Pancreas (tissue), 10 donors: ENCODE measurements around the gene AJUBA. TPM values are rescaled to one million over a fixed set of nuclear protein-coding genes. Genes with fewer than 3 reads are reported as not detected.

Experiments
- ATAC-seq, 4 donors: fragments of 200-7000 bp; cut with Tn5 transposase; one replicate each; pipeline versions ENCODE4 v1.8.0 to v1.9.1; 2020; ENCODE audit warnings: mild to moderate bottlenecking in 4 of 4, moderate library complexity in 4 of 4
- DNase-seq, 6 donors: peaks; one replicate each; pipeline ENCODE4 v3.0.0-alpha.2; 2020
- FAIRE-seq: peaks from 2 replicates; lab custom pipeline; 2012; peaks lifted over from hg19 to GRCh38; lab: Jason Lieb, UNC
- H3K27ac ChIP-seq, 4 donors: fragments of 200-600 bp; sonication (generic); 1 replicate in 3 of 4; 2 replicates in 1 of 4; pipeline versions ENCODE4 v1.5.0 to v1.8.0; 2020
- H3K27me3 ChIP-seq, 4 donors: fragments of 200-600 bp; one replicate each; pipeline ENCODE4 v1.8.0; 2021
- H3K36me3 ChIP-seq, 3 donors: fragments of 200-600 bp; sonication (generic) in 1 of 3; one replicate each; pipeline versions ENCODE4 v1.5.0 to v1.8.0; 2020 to 2021
- H3K4me1 ChIP-seq, 3 donors: fragments of 200-600 bp; one replicate each; pipeline ENCODE4 v1.8.0; 2021
- H3K4me3 ChIP-seq, 4 donors: fragments of 200-600 bp; sonication (generic) in 2 of 4; one replicate each; pipeline versions ENCODE4 v1.5.0 to v1.8.0; 2020 to 2021
- H3K9me3 ChIP-seq, 4 donors: fragments of 200-600 bp; one replicate each; pipeline ENCODE4 v1.8.0; 2021
- CTCF ChIP-seq, 4 donors: fragments of 200-600 bp; sonication (generic) in 3 of 4; IDR thresholded peaks; one replicate each; pipeline versions ENCODE4 v1.5.0 to v1.8.0; 2021; ENCODE audit warnings: antibody characterized with exemption in 4 of 4
- WGBS, 2 donors: extraction: QIAGEN DNeasy Blood & Tissue Kit; methylation state at CpG; one replicate each; pipeline ENCODE4 v1.1.7; 2013; 5-methylcytosine and 5-hydroxymethylcytosine counted together
- intact Hi-C, 3 donors: fragments of 100-400 bp; cut with DNase I; formaldehyde crosslinking; loops; one replicate each; pipeline versions ENCODE4 v1.11.1 to v1.14.2; 2022
- polyA plus RNA-seq, 2 donors: library from polyadenylated mRNA; stranded (reverse); fragments of 200-250 nt; gene quantifications; one replicate each; pipeline ENCODE4 v1.2.3, GENCODE V29; 2013
- total RNA-seq, 6 donors: library from RNA; stranded (reverse); fragmentation: NEBNext Ultra II Directional in 4 of 6; extraction: Animal tissue kit (Norgen Biotek cat#: 25700) in 4 of 6; gene quantifications; one replicate each; pipeline versions ENCODE4 v1.2.1 to v1.2.4, GENCODE V29; 2021 to 2023
- donor health status: healthy with polysubstance abuse.
- donor health status: DM: no; HTN: no; CAD: no; lungs with moderate emphysema.
- donor health status: DM: no; HTN: no; CAD: no.
- donor health status: control.
- donor health status: control.
- donor health status: Bipolar disorder and iron deficiency.
- donor health status: DM: yes; HTN: yes; CAD: no.
- donor health status: DM: no; HTN: no; CAD: no.
- donor health status: DM: no; HTN: no; CAD: no.
- donor health status: DM: yes; HTN: yes; CAD: no.

Gene AJUBA
- total and polyA plus RNA-seq, 8 donors: 5.4 to 17.8 (median 9.1) TPM

DNA sequence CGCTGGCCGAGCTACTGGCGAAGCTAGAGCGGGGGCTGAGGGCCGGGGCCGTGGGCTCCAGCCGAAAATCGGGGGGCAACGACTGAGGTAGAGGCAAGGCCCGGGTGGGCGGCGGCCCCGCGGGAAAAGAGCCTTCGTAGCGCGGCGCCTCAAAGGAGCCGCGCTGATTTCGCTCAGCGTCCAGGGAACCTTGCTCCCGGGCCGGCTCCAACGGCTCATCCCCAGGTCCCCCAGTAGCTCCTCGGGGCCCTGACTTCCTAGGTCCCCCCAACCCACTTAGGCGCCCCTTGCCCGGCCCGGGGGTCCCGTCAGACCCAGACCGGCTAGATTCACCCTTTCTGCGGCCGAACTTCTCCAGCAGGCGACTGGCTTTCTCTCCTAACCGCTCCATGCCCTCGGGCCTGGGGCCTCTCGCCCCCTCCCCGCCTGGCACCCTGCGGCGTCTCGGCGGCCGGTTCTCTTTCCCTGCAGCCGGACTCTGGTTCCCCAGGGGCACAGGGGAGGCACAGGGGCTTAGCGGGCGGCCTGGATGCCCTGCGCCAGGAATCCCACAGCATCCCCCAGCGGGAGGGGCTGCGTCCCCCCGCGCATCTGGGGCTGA lies 375 bp downstream of the AJUBA start:
- DNase-seq (peak in 3 of 6 donors; percentile 25 to 77 (median 67)), ATAC-seq (peak in 3 of 4 donors; percentile 0 to 2 (median 1)), FAIRE-seq (no peak)
- Histone ChIP-seq H3K4me1 (peaks cover 18 to 30% (median 19%) of the 10 kb centered on the region in 3 donors), H3K9me3 (no peaks in the 10 kb centered on the region), H3K27ac (peak overlapping the region; percentile 24 to 70 (median 56)), H3K27me3 (no peaks in the 10 kb centered on the region), H3K4me3 (peak overlapping the region; percentile 59 to 74 (median 72)), H3K36me3 (no peaks in the 10 kb centered on the region)
- TF ChIP-seq CTCF (IDR thresholded peaks at IDR 0.05): no peak
- intact Hi-C loops: no loop called here
- 1% methylated on average over 36 to 51 of the region's 51 CpGs for WGBS, 2 donors

DNA sequence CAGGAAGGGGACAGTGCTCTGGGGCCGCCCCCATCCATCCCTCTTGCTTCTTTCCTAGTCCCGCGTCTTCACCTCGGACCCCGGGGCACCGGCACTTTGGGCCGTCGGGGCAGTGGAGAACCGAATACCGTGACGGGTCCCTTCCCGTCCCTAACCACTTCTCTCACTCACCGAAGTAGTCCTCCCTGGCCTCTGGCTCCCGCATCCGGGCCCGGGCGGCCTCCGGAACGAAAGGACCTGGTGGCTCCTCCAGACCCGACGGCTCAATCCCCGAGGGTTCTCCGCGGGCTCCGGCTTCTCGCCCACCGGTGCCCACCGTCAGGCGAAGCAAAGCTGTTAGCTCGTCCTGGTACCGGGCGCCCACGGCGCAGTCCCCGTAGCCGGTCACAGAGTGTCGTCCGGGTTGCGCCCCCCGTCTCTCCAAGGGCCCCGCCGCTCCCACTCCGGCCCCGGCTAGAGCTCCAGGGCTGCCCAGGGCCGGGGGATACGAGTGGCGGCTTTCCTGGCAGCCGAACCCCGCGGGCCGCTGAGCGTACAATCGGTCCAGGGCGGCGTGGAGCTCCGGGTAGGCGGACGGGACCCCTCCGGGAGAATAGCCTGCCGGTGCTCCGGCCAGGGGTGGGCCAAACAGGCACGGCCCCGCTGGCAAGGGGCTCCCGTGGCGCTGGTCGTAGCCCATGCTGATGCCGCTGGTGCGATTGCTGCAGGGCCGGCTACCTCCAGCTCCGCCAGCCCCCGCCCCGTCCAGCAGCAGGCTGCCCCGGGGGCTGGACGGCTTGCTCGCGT lies 1.1 kb downstream of the AJUBA start:
- DNase-seq (peak in 4 of 6 donors; percentile 27 to 83 (median 60)), FAIRE-seq (no peak), ATAC-seq (peak in 3 of 4 donors; percentile 4 to 19 (median 5))
- 11 to 13% methylated on average over 68 to 76 of the region's 76 CpGs for WGBS, 2 donors
- TF ChIP-seq CTCF (IDR thresholded peaks at IDR 0.05): no peak
- Histone ChIP-seq H3K4me1 (peaks cover 23 to 36% (median 25%) of the 10 kb centered on the region in 3 donors), H3K36me3 (no peaks in the 10 kb centered on the region), H3K27me3 (no peaks in the 10 kb centered on the region), H3K27ac (peak overlapping the region; percentile 24 to 70 (median 56)), H3K4me3 (peak overlapping the region; percentile 59 to 74 (median 72)), H3K9me3 (no peaks in the 10 kb centered on the region)
- intact Hi-C loops: no loop called here

GRCh38 chr14:22980672-22981089 lies 1.7 kb downstream of the AJUBA start:
- peak overlapping the region; percentile 46 to 70 (median 56) for H3K27ac ChIP-seq
- no peaks in the 10 kb centered on the region for H3K9me3 ChIP-seq
- no peaks in the 10 kb centered on the region for H3K27me3 ChIP-seq
- peak overlapping the region; percentile 59 to 74 (median 72) for H3K4me3 ChIP-seq
- ATAC-seq (peak; percentile 10 to 34 (median 21)), DNase-seq (peak; percentile 31 to 81 (median 65)), FAIRE-seq (no peak)
- no peaks in the 10 kb centered on the region for H3K36me3 ChIP-seq
- intact Hi-C loops: no loop called here
- peaks cover 23 to 37% (median 29%) of the 10 kb centered on the region in 3 donors for H3K4me1 ChIP-seq
- WGBS, 2 donors: 1 to 5% methylated on average over 29 to 41 of the region's 41 CpGs
- TF ChIP-seq CTCF (IDR thresholded peaks at IDR 0.05): no peak

- Histone ChIP-seq H3K36me3 (no peaks in the 10 kb centered on the region), H3K9me3 (no peaks in the 10 kb centered on the region), H3K4me1 (peaks cover 23 to 37% (median 29%) of the 10 kb centered on the region in 3 donors), H3K27ac (peak overlapping the region; percentile 18 to 70 (median 46)), H3K27me3 (no peaks in the 10 kb centered on the region), H3K4me3 (peak overlapping the region in 3 of 4 donors; percentile 59 to 72 (median 71))
- DNase-seq (peak in 1 of 6 donors; percentile 16), FAIRE-seq (no peak), ATAC-seq (no peak)
- no peak for TF ChIP-seq CTCF (IDR thresholded peaks at IDR 0.05)
- intact Hi-C loops: loop anchor here in 1 of 3 donors (10.0 kb wide), 1 partner anchor 105 kb away; the partner anchor contains the start of gene LRP10
- WGBS, 2 donors: 57 to 58% methylated on average over 8 of the region's 8 CpGs
These were observed 2.5 kb downstream of the AJUBA start for GRCh38 chr14:22979748-22980392.
